ENCODE data around the gene ATXN10. TPM values are rescaled to one million over a fixed set of nuclear protein-coding genes. Genes with fewer than 3 reads are reported as not detected.
"Not testable (repeated sequence)": the region's sequence is repeated elsewhere in the genome, so short reads cannot be mapped to it uniquely, and the experiment has no call there.

ATXN10 gene
- total and polyA plus RNA-seq, 11 donors: 55.0 to 192 (median 149) TPM

DNA sequence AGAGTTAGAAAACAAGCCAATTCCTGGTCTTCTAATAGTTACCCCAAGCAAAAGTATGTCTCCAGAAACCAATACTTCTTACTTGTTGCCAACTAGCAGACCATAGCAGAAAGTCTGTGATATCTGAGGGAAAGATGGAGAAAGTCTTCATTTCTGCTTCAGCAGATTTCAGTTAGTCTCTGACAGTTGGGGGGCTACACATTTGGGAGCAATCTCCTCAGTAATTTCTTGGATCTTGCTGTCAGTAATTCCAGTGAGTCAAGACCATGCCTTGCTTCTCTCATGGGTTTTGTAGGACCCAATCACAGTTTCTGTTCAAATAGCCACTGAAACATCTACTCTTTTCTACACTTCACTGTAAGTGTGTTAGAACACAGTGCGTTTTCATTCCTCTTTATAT lies 118.8 kb downstream of the ATXN10 start:
- peaks cover 0 to 20% (median 9%) of the 10 kb centered on the region in 12 donors for H3K9me3 ChIP-seq
- no peaks in the 10 kb centered on the region for H3K27me3 ChIP-seq
- no peak overlapping the region for H3K4me3 ChIP-seq
- ATAC-seq: no peak
- peaks cover 0 to 13% (median 3%) of the 10 kb centered on the region in 12 donors for H3K4me1 ChIP-seq
- intact Hi-C loops (cut with DNase I): no loop called here
- H3K36me3 ChIP-seq: peaks cover 0 to 24% (median 6%) of the 10 kb centered on the region in 9 donors
- TF ChIP-seq, protein P1, sequence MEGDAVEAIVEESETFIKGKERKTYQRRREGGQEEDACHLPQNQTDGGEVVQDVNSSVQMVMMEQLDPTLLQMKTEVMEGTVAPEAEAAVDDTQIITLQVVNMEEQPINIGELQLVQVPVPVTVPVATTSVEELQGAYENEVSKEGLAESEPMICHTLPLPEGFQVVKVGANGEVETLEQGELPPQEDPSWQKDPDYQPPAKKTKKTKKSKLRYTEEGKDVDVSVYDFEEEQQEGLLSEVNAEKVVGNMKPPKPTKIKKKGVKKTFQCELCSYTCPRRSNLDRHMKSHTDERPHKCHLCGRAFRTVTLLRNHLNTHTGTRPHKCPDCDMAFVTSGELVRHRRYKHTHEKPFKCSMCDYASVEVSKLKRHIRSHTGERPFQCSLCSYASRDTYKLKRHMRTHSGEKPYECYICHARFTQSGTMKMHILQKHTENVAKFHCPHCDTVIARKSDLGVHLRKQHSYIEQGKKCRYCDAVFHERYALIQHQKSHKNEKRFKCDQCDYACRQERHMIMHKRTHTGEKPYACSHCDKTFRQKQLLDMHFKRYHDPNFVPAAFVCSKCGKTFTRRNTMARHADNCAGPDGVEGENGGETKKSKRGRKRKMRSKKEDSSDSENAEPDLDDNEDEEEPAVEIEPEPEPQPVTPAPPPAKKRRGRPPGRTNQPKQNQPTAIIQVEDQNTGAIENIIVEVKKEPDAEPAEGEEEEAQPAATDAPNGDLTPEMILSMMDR (IDR thresholded peaks at IDR 0.05): no peak
- no peak for TF ChIP-seq POLR2A (IDR thresholded peaks at IDR 0.05)
- DNase-seq: no peak
- no peak overlapping the region for H3K27ac ChIP-seq
- WGBS, 4 donors: 96 to 98% (median 97%) methylated on average over 1 of the region's 1 CpG

GRCh38 chr22:45793161-45793560 lies 121.5 kb downstream of the ATXN10 start:
- H3K27ac ChIP-seq: no peak overlapping the region
- H3K36me3 ChIP-seq: peaks cover 0 to 47% (median 6%) of the 10 kb centered on the region in 9 donors
- DNase-seq: no peak
- no peaks in the 10 kb centered on the region for H3K4me1 ChIP-seq
- H3K9me3 ChIP-seq: peaks cover 0 to 43% (median 24%) of the 10 kb centered on the region in 12 donors
- H3K4me3 ChIP-seq: no peak overlapping the region
- 97 to 99% (median 98%) methylated on average over 3 of the region's 3 CpGs for WGBS, 4 donors
- intact Hi-C loops (cut with DNase I): no loop called here
- no peaks in the 10 kb centered on the region for H3K27me3 ChIP-seq
- TF ChIP-seq POLR2A (IDR thresholded peaks at IDR 0.05): no peak
- TF ChIP-seq, protein P1 (IDR thresholded peaks at IDR 0.05): no peak
- no peak for ATAC-seq

- no peak for TF ChIP-seq POLR2A (IDR thresholded peaks at IDR 0.05)
- TF ChIP-seq, protein P1 (IDR thresholded peaks at IDR 0.05): no peak
- no peak overlapping the region for H3K4me3 ChIP-seq
- H3K9me3 ChIP-seq: peaks cover 0 to 45% (median 24%) of the 10 kb centered on the region in 12 donors
- DNase-seq (no peak), ATAC-seq (no peak)
- peaks cover 0 to 47% (median 7%) of the 10 kb centered on the region in 9 donors for H3K36me3 ChIP-seq
- H3K4me1 ChIP-seq: no peaks in the 10 kb centered on the region
- intact Hi-C loops (cut with DNase I): no loop called here
- WGBS, 4 donors: 97 to 100% (median 98%) methylated on average over 2 of the region's 2 CpGs
- H3K27me3 ChIP-seq: no peaks in the 10 kb centered on the region
- H3K27ac ChIP-seq: no peak overlapping the region
These were observed 122.3 kb downstream of the ATXN10 start for GRCh38 chr22:45793892-45794291.

DNA sequence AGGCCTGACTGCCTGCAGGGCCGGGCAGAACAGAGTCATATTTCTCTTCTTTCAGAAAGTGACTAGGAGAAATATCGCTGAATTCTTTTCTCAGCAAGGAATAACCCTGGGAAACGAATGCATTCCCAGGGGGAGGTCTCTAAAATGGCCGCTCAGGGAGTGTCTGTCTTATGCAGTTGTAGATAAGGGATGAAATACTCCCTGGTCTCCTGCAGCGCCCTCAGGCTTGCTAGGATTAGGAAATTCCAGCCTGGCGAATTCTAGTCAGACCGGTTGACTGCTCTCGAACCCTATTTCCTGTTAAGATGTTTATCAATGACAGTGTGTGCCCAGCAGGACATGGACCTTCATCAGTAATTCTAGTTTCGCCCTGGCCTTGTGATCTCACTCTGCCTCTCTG lies 124.4 kb downstream of the ATXN10 start:
- Histone ChIP-seq H3K9me3 (peaks cover 0 to 45% (median 24%) of the 10 kb centered on the region in 12 donors), H3K36me3 (peaks cover 0 to 47% (median 7%) of the 10 kb centered on the region in 9 donors)
- H3K27ac ChIP-seq; H3K27me3 ChIP-seq; DNase-seq; H3K4me3 ChIP-seq; ATAC-seq; intact Hi-C loops (cut with DNase I); H3K4me1 ChIP-seq: not testable (repeated sequence)
- WGBS, 4 donors: 94 to 95% (median 95%) methylated on average over 9 of the region's 9 CpGs

DNA sequence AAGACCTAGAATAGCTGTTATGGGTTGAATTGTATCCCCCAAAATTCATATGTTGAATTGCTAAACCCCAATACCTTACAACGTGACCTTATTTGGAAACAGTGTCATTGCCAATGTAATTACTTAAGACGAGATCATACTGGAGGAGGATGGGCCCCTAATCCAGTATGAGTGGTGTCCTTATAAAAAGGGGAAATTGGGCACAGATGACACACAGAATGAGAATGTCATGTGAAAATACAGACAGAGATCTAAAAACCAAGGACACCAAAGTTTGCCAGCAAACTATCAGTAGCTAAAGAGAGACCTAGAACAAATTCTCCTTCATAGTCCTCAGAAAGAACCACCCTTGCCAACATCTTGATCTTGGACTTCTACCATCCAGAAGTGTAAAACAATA lies 127.7 kb downstream of the ATXN10 start:
- no peak overlapping the region for H3K27ac ChIP-seq
- H3K4me3 ChIP-seq: no peak overlapping the region
- DNase-seq (no peak), ATAC-seq (no peak)
- peaks cover 0 to 36% (median 24%) of the 10 kb centered on the region in 12 donors for H3K9me3 ChIP-seq
- intact Hi-C loops (cut with DNase I): no loop called here
- no peak for TF ChIP-seq POLR2A (IDR thresholded peaks at IDR 0.05)
- TF ChIP-seq, protein P1 (IDR thresholded peaks at IDR 0.05): no peak
- peaks cover 0 to 32% (median 0%) of the 10 kb centered on the region in 9 donors for H3K36me3 ChIP-seq
- 93 to 98% (median 95%) methylated on average over 2 of the region's 2 CpGs for WGBS, 4 donors
- no peaks in the 10 kb centered on the region for H3K4me1 ChIP-seq
- no peaks in the 10 kb centered on the region for H3K27me3 ChIP-seq
